Vagina (tissue), 2 donors: ENCODE measurements around the gene MICB.

Source experiments
- POLR2A ChIP-seq, 2 donors: fragments of 450-650 bp; IDR thresholded peaks; one replicate each; pipeline ENCODE4 v1.6.1; 2017; ENCODE audit warnings: antibody characterized with exemption in 2 of 2, mild to moderate bottlenecking in 2 of 2, moderate library complexity in 2 of 2
- POLR2AphosphoS5 ChIP-seq, 2 donors: sonication (generic); formaldehyde crosslinking; IDR thresholded peaks; one replicate each; pipeline ENCODE4 v1.9.0; 2017; ENCODE audit warnings: antibody characterized with exemption in 2 of 2, mild to moderate bottlenecking in 2 of 2, low read depth in 1 of 2; ENCODE audit not compliant: insufficient read depth in 1 of 2
- TF ChIP-seq, protein P1 (sequence below), 3 experiments: fragments of 450-650 bp in 2 of 3; fragments of 200-600 bp in 1 of 3; sonication (generic) in 1 of 3; IDR thresholded peaks; one replicate each; pipeline ENCODE4 v1.5.1; 2017 to 2019; ENCODE audit warnings: antibody characterized with exemption in 3 of 3, mild to moderate bottlenecking in 2 of 3, moderate library complexity in 2 of 3

DNA sequence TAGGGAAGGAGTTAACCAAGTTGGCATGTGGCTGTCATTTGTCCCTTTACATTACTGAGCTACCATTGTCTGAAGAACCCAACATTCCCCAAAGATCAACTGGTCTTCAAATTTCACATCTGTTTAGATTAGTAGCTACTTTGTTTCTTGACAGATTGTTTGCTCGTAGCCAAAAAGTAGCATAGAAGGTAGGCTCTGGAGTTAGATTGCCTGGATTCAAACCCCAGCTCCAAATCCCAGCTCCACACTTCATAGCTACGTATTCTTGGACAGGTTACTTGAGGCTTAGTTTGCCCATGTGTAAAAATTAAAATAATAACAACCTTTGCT lies 50.6 kb downstream of the MICB start:
- TF ChIP-seq POLR2AphosphoS5 (IDR thresholded peaks at IDR 0.05; ENCODE audit: insufficient read depth in 1 of 2, low read depth in 1 of 2) (no peak), POLR2A (IDR thresholded peaks at IDR 0.05) (no peak)
- TF ChIP-seq, protein P1, sequence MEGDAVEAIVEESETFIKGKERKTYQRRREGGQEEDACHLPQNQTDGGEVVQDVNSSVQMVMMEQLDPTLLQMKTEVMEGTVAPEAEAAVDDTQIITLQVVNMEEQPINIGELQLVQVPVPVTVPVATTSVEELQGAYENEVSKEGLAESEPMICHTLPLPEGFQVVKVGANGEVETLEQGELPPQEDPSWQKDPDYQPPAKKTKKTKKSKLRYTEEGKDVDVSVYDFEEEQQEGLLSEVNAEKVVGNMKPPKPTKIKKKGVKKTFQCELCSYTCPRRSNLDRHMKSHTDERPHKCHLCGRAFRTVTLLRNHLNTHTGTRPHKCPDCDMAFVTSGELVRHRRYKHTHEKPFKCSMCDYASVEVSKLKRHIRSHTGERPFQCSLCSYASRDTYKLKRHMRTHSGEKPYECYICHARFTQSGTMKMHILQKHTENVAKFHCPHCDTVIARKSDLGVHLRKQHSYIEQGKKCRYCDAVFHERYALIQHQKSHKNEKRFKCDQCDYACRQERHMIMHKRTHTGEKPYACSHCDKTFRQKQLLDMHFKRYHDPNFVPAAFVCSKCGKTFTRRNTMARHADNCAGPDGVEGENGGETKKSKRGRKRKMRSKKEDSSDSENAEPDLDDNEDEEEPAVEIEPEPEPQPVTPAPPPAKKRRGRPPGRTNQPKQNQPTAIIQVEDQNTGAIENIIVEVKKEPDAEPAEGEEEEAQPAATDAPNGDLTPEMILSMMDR (IDR thresholded peaks at IDR 0.05): no peak
